Fibroblast of mammary gland (primary cell): ENCODE measurements around the gene LRRC38.

ENCODE experiments used
- DNase-seq: peaks from one replicate; pipeline ENCODE4 v3.0.0-alpha.2; 2010; ENCODE audit warnings: low read depth
- H3K4me3 ChIP-seq: 2 replicates; pipeline ENCODE4 v1.5.1; 2011; ENCODE audit warnings: low read depth, mild to moderate bottlenecking, low read length, moderate library complexity; ENCODE audit not compliant: control insufficient read depth
- CTCF ChIP-seq: conservative IDR thresholded peaks from 2 replicates; pipeline ENCODE4 v1.5.1; 2011; ENCODE audit warnings: low read depth, low read length, inconsistent platforms; ENCODE audit not compliant: control insufficient read depth, insufficient read depth

LRRC38 gene

GRCh38 chr1:13494712-13495111 lies 19.1 kb downstream of the LRRC38 start:
- DNase-seq = no peak
- H3K4me3 ChIP-seq = no peak overlapping the region
- no peak for TF ChIP-seq CTCF

GRCh38 chr1:13494025-13494424 lies 19.8 kb downstream of the LRRC38 start:
- no peak overlapping the region for H3K4me3 ChIP-seq
- TF ChIP-seq CTCF = no peak
- no peak for DNase-seq

- no peak for DNase-seq
- no peak for TF ChIP-seq CTCF
- no peak overlapping the region for H3K4me3 ChIP-seq
Measured at GRCh38 chr1:13492711-13493110, 21.1 kb downstream of the LRRC38 start.

GRCh38 chr1:13487957-13488356 lies 25.8 kb downstream of the LRRC38 start:
- DNase-seq = no peak
- TF ChIP-seq CTCF = no peak
- no peak overlapping the region for H3K4me3 ChIP-seq

GRCh38 chr1:13487143-13487868 lies 26.5 kb downstream of the LRRC38 start:
- no peak overlapping the region for H3K4me3 ChIP-seq
- TF ChIP-seq CTCF = no peak
- DNase-seq = no peak

- DNase-seq = no peak
- H3K4me3 ChIP-seq = no peak overlapping the region
- no peak for TF ChIP-seq CTCF
Measured at GRCh38 chr1:13483946-13484345, 29.9 kb downstream of the LRRC38 start.

- DNase-seq = no peak
- no peak overlapping the region for H3K4me3 ChIP-seq
- TF ChIP-seq CTCF = no peak
Measured at GRCh38 chr1:13482600-13482999, 31.2 kb downstream of the LRRC38 start.
